ENCODE measurements around the gene CD300LF.

CD300LF gene

DNA sequence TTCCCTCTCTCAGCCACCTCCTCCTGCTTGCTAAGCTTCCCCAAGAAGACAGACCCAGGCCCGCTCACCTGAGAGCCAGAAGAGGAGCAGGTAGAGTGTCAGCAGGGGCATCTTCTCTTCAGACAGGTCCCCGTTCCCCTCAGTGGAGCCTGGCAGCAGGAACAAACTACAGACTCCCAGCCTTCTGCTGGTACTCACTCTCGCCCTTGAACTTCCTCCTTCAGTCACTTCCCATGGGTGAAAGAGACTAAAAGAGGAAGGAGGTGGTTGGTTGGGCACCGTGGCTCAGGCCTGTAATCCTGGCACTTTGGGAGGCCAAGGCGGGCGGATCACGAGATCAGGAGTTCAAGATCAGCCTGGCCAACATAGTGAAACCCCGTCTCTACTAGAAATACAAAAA lies at the start of gene CD300LF:
TSS of gene CD300LF (minus strand) at position 168 of the 400 bp plus-strand sequence. CDS start at position 111, 57 bp downstream.
- no peak for DNase-seq (ENCODE audit: low read depth)

DNA sequence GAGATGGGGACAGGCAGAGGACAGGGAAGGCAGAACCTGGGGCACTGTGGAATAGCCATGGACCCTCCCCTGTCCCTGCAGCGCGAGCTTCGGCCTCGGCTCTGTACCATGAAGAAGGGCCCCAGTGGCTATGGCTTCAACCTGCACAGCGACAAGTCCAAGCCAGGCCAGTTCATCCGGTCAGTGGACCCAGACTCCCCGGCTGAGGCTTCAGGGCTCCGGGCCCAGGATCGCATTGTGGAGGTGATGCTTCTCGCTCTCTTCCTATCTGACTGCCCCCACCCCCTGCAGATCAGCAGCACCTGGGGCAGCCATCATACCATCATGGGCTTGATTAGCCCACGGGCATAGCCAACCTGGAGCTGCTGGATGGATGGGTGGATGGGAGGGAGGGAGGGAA lies 49.2 kb upstream of the CD300LF start:
- no peak for DNase-seq (ENCODE audit: low read depth)

DNA sequence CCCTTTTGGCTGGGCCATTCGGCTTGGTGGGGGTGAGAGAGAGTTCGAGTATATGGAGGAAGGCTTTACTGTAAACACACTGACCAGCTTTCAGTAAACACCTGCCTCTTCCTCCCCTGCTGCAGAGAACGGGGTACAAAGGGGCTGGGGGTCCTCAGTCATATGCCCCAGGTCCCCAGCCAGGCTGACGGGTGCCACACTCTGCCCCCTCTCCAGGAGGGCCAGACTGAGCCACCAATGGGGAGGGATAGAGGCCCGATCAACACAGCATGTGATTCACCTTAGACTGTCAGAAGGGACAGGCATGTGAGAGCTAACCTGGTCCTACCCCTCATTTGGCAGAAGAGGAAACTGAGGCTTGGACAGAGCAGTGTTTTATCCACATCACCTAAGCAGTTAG lies 48.7 kb upstream of the CD300LF start:
- DNase-seq (ENCODE audit: low read depth): no peak

DNA sequence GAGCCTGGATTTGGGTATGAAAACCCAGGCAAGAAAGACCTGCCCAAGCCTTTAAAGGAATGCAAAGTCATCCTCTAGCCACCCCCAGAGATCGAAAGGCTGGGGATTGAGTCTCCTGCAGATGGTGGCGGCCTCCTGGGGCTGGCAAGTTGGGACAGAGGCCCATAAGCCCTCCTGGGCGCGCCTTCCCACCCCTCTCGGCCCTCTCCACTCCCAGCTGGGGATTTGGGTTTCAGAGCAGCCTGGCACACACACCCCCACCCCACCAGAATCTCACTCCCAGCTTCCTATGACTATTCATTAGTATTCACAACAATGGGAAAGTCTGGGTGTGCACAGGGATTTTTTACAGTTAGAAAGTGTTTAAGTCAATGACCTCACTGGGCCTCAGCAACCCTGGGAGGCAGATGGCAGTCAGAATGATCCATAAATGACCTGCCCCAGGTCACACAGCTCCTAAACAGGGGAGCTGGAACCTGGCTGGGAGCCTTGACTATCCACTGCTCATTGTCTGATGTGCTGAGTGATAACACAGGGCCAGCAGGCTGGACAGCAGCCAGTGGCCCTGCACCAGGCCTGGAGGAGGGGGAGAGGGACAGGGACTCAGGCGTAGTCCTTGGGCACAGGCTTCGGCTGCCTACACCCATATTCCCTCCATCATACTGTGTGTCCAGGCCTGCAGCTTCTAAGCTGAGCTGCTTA lies 47.8 kb upstream of the CD300LF start:
- no peak for DNase-seq (ENCODE audit: low read depth)

DNA sequence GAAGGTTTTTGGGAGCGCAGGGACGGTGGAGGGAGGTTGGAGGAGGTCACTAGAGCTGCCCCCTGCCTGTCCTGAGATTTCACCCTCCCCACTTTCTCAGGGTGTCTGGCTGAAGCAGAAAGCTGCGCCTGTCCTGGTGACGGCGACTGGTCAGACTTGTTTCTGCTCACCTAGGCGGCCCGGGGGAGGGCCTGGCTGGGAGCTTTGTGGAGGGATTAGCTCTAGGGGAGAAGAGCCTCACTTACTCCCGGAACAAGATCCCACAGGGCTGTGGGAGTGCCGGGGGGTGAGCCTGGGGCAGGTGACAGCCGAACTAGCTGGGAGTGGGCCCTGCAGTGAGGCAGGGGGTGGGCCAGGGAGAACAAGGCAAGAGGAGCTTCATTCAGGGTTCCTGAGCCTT lies 47.2 kb upstream of the CD300LF start:
- DNase-seq (ENCODE audit: low read depth): no peak

DNA sequence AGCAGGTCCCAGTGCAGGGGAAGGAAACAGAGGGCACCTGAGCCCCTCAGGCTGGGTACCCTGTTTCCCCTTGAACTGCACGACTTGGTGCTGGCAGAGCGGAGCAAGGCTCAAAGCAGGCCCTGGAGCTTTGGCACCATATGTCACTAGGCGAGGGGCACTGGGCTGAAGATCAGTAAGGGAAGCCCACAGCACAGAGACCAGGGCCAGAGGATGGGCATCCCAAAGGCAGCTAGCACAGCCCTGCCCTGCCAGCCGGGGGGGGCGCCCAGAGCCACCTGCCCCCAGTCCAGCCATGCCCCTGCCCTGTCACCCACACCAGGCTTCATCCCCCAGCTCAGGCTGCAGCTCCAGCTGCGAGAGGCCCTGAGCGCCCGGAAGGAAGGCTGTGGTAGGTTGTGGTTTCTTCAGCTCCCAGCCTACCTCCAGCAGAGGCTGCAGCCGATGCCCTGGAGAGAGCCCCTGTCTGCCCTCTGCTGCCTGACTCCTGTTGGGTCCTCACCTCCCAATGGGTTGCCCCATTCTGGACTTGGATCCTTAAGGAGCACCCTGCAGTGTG lies 46.6 kb upstream of the CD300LF start:
- no peak for DNase-seq (ENCODE audit: low read depth)

DNA sequence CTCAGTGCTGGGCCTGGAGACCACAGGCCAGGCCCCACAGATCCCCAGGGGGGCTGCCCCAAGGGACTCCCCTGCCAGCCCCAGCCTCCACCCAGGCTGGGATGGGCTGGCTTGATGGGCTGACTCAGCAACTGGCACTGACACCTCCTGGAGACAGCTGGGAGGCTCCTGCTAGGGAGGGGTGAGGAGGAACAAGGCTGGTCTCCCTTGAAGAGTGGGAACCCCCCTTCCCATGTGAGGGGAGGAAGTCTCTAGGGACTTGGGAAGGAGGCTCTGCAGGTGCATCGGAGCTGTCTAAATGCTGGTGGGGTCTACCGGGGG lies 46.1 kb upstream of the CD300LF start:
- DNase-seq (ENCODE audit: low read depth): no peak

DNA sequence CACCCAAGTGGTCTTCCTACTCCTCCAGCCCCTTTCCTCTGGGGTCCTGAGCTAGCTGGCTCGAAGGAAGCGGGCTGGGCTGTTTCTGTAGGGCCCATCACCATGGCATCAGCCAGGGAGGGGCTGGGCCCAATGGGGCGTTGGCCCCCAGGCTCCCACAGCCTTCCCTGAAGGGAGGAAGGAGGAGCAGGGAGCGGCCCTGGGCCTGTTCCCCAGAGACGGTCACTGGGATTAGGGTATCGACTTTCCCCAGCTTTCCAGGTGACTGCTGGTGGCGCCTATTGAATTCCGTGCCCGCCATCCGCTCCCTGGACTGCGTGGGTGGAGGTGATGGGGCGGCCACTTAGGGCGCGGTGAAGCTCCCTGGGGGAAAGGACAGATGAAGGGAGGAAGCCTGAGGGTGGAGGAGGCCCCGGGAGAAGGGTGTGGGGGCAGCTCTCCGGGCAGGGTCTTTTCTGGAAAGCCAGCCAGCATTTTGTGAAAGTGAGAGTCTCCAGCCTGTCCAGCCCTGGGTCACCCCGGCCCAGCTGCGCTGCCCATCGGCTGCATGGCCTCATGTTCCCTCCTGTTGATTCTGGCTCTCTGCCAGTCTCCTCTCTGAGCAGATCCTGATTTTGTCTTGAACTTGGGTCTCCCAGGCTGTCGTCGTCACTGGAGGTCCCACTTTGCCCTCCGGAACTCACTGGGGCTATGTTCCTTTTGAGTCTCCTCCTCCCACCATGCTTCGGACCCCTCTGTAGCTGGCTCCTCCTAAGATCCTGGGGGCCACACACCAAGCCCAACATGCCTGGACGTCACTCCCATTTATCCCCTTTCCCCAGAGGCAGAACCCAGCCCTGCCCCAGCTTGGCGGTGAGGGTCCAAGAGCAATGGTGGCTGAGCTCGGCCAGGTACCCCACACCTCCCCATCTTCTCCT lies 45.5 kb upstream of the CD300LF start:
- DNase-seq (ENCODE audit: low read depth): no peak

DNA sequence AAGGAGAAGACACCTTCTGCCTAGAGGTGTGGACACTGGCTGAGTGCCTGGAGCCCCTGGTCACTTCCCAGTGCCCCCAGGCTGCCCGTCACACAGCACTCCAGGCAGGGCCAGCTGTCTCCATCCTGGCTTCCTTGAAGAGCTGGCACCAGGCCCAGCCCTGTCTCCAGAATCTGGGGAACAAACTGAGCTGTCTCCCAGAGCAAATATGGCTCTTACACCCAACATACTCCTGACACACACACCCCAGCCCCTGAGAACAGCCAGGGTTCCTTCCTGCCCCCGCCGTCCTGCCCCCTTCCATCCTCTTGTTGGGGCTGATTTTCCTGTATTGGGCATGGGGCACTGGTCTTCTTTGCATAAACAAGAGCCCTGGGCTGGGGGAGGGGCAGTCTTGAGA lies 44.8 kb upstream of the CD300LF start:
- no peak for DNase-seq (ENCODE audit: low read depth)

DNA sequence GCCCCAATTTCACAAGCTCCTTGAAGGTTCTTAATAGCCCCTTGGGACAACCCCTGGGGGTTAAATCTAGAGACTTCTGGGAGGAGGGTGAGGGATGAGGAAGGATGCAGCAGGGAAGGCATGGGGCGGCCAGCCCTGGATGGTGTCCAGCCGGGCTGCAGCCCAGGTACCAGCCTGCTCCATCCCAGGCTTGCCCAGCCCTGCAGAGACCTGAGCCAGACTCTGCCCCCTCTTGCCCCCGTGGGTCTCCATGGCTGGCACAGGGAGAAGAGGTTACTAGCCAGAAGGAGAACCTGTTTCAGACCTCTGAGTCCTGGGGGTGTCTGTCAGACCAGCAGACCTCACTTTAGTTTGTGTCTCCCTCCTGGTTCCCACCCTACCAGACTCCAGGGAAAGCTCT lies 44.2 kb upstream of the CD300LF start:
- no peak for DNase-seq (ENCODE audit: low read depth)

DNA sequence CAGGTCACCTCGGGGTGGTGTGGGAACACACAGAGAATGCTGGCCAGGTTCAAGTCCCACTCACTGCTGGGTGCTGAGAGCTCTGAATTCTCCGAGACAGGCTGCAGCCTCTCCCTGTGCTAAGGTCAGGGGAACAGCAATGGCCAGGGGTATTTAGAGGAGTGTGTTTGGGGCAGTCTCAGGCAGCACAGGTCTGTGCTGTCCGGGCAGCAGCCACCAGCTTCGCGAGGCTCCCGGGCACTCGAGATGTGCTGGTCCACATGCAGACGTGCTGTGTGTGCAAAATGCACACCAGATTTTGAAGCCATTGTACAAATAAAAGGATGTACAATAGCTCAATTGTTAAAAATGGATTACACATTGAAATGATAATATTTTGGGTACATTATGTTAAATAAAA lies 42.8 kb upstream of the CD300LF start:
- no peak for DNase-seq (ENCODE audit: low read depth)

DNA sequence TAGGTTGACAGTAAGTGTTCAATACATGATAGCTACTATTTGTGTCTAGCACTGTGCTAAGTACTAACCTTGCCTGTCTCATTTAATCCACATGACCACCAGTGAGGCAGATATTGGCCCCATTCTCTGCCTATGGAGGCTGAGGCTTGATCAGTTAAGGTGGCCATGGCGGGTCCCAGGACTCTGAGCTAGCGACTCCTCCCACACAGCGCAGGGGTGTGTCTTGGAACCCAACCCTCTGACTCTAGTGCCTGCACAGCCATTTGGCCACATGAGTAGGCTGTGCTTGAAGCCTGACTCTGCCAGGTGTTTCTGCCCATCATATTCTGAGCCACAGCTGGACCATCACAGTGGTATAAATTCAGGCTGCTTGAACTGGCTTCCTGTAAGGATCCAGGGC lies 42.1 kb upstream of the CD300LF start:
- DNase-seq (ENCODE audit: low read depth): no peak

DNA sequence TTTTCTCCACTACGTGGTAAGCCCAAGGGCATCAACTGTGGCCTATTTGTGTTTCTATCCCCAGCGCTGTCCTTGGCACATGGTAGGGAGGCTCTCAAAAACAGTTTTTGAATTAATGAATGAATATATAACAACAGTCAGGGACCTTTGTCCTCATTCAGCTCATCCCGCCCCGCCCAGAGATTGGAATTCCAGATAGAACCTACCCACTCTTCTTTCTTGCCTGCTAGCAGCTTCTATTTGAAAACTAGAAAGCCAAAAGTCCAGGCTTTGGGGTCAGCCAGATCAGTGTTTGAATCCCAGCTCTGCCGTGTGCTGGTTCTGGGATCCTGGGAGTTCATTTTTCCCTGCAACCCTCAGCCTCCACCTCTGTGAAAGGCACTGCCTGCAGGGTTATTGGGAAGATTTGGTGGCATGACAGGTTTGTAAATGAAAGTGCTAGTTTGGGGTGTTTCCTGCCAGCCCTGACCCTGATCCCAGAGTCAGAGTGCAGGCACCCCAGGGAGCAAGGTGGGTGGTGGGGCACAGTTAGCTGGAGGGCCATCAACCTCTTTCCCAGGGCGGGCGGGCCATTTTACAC lies 40.2 kb upstream of the CD300LF start:
- DNase-seq (ENCODE audit: low read depth): no peak

DNA sequence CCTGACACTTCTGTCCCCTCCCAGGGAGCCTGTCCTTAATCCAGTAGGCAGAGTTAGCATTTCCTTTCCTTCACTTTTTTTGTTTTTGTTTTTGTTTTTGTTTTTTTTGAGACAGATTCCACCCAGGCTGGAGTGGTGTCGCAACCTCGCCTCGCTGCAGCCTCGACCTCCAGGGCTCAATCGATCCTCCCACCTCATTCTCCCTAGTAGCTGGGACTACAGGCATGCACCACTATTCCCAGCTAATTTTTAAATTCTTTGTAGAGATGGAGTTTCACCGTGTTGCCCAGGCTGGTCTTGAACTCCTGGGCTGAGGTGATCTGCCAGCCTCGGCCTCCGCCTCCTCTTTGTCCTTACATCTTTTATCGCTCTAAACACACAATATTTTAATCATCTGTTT lies 39.7 kb upstream of the CD300LF start:
- no peak for DNase-seq (ENCODE audit: low read depth)

DNA sequence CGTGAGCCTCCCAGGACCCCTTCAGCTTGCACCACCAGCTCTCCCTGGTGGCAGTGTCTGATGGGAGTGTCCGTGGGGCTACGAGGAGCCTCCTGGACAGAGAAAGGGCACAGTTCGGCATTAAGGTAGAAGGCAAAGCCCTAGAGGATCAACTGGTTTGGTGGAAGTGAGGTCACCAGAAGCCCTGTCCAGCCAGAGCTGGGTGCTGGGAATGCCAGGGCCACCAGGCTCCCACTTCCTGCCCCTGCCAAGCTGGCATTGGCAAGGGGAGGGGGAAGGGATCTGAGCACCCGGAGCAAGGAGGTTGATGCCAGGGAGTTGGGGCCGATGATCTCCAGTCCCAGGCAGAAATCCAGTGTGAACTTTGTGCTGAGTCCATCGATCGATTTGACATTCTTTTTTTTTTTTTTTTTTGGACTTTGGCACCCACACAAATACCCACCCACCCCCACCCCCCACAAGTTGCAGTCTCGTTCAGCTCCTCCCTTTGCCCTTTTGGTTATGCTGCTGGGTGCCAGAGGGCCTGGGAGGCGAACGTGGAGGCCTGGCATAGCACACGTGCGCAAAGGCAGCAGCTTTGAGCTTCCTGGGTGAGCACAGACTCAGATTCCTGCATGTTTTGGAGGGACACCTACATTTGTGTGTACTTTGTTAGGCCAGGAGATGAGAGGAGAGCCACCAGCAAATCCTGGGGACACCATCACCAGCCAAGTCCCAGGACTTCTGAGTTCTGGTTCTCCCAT lies 37.8 kb upstream of the CD300LF start:
- DNase-seq (ENCODE audit: low read depth): no peak

DNA sequence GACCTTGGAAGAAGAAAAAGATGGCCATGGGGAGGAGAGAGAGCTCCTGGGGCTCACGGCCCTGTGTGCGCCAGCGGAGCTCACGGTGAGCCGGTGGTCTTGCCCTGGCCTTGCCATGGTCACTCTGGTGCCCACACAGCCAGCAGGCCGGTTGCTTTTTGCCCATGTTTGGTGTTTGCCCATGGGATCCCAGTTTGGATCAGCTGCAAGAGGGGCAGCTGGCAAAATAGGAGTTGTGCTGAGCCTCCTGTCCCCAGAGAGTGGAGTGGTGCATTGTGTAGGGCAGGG lies 37.3 kb upstream of the CD300LF start:
- DNase-seq (ENCODE audit: low read depth): no peak

DNA sequence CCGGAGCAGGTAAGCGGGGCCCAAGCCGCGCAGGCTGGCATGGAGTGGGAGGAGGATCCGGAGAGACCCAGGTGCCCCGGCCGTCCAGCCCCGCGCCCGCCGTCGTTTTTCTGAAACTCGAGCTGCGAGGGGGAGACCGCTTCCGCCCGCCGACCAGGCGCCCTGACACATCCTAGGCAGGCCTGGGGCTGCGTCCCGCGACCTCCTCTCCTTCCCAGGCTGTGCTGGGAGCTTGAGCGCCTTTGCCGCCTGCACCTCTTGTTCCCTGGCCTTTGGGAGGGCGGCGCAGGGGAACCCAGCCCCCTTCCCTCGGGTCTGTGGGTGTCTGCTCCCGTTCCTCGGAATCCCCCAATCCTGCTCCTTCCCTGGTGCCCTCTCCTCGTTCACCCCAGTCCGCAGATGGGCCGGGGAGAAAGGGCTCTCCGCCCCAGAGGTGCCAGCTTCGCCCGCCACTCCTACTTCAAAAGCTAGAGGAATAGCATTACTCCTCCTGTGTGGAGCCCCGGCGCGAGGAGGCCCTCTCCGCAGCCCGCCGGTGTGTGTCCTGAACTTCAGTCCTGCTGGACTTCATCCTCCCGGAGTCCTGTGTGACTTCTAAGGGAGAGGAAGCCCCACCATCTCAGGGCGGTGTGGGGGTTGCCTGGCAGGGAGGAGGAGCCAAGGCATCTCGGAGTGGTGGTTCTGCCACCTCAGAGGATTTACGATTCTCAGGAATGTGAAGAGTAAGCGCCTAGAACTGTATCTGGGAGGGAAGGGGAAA lies 36.7 kb upstream of the CD300LF start:
- DNase-seq (ENCODE audit: low read depth): no peak

DNA sequence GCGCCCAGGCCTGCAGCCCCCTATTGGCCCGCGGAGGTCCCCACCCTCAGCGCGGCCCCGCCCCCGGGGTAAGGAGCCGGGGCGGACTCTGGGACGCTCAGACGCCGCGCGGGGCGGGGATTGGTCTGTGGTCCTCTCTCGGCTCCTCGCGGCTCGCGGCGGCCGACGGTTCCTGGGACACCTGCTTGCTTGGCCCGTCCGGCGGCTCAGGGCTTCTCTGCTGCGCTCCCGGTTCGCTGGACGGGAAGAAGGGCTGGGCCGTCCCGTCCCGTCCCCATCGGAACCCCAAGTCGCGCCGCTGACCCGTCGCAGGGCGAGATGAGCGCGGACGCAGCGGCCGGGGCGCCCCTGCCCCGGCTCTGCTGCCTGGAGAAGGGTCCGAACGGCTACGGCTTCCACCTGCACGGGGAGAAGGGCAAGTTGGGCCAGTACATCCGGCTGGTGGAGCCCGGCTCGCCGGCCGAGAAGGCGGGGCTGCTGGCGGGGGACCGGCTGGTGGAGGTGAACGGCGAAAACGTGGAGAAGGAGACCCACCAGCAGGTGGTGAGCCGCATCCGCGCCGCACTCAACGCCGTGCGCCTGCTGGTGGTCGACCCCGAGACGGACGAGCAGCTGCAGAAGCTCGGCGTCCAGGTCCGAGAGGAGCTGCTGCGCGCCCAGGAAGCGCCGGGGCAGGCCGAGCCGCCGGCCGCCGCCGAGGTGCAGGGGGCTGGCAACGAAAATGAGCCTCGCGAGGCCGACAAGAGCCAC lies 36.0 kb upstream of the CD300LF start, which contains the start of gene NHERF1:
TSS of gene NHERF1 (plus strand) at position 100 of the 750 bp plus-strand sequence. CDS start at position 319, 219 bp downstream.
- peak; percentile 79 for DNase-seq (ENCODE audit: low read depth)

DNA sequence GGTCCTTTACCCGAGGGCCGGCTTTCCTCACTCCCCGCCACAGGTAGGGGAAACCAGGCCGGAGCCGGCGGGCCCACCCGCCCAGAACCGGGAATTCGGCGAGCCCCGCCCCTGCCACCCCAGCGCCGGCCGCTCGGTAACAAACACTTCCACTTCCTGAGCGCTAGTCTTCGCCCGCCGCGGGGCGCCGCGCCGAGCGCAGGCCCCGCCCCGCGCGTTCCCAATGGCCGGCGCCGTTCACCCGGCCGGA lies 35.5 kb upstream of the CD300LF start:
- no peak for DNase-seq (ENCODE audit: low read depth)

DNA sequence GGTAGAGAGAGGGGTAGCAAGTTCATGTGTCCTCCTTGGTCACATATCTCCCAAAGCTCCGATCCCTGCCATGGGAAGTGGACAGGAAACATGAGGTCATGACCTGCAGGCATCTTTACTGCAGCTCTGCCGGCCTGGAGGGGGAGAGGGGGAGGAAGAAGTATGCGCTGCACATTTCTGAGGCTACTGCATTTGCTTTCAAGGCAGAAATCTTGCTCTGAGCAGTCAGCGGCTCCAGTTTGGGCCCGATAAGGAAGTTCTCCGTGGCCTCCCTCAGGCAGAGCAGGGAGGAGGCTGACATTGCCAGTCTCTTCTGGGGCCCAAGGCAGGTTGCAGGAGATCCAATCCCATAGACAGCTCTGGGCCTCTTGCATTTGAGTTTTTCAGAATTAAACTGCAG lies 34.2 kb upstream of the CD300LF start:
- no peak for DNase-seq (ENCODE audit: low read depth)

DNA sequence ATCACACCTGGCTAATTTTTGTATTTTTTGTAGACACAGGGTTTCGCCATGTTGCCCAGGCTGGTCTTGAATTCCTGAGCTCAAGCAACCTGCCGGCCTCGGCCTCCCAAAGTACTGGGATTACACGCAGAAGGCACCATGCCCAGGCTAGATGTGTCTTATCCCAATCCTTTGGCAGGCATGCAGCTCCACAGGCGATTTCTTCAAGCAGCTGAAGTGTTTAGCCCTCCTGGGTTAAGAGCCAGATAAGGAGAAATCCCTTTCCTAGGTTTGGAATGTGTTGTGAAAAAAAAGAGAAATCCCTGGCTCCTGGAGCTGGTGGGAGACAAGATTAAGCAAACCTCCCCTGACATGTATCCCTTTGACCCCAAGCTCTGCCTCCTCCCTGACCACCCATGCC lies 33.7 kb upstream of the CD300LF start:
- no peak for DNase-seq (ENCODE audit: low read depth)
